ENCODE results near the gene CPED1.

- no peak for TF ChIP-seq CTCF (conservative IDR thresholded peaks at IDR 0.05 in 1 of 2, IDR thresholded peaks at IDR 0.05 in 1 of 2; ENCODE audit: low read depth in 1 of 2, low read length in 2 of 2)
- TF ChIP-seq EZH2 (IDR thresholded peaks at IDR 0.05; ENCODE audit: low read length, missing control alignments), result no peak
Measured at GRCh38 chr7:121077165-121077630, 88.7 kb downstream of the CPED1 start.

Data from fibroblast of lung (primary cell).